ENCODE measurements around the gene RBMXL3.

DNA sequence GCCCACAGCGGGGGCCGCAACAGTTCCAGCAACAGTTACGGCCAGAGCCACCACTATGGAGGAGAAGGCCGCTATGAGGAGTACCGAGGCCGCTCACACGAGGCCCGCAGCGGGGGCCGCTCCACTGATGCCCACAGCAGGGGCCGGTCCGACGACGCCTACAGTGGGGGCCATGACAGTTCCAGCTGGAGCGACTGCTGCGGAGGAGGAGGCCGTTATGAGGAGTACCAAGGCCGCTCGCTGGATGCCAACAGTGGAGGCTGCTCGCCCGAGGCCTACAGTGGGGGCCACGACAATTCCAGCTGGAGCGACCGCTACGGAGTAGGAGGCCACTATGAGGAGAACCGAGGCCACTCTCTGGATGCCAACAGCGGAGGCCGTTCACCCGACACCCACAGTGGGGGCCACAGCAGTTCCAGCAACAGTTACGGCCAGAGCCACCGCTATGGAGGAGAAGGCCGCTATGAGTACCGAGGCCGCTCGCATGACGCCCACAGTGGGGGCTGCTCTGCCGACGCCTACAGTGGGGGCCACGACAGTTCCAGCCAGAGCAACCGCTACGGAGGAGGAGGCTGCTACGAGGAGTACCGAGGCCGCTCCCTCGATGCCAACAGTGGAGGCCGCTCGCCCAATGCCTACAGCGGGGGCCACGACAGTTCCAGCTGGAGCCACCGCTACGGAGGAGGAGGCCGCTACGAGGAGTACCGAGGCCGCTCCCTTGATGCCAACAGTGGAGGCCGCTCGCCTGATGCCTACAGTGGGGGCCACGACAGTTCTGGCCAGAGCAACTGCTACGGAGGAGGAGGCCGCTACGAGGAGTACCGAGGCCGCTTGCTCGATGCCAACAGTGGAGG lies 1.7 kb downstream of the RBMXL3 start:
- TF ChIP-seq CTCF (IDR thresholded peaks at IDR 0.05; ENCODE audit: low read depth, low read length, missing input control) (no peak), GABPA (IDR thresholded peaks at IDR 0.05 in 1 of 2, conservative IDR thresholded peaks at IDR 0.05 in 1 of 2) (no peak), YY1 (IDR thresholded peaks at IDR 0.05) (no peak), HNF4G (IDR thresholded peaks at IDR 0.05) (no peak), REST (IDR thresholded peaks at IDR 0.05) (no peak), RAD21 (IDR thresholded peaks at IDR 0.05) (no peak), HNF4A (conservative IDR thresholded peaks at IDR 0.05) (no peak), MAX (IDR thresholded peaks at IDR 0.05) (no peak)

Data from liver (tissue), 3 donors.